GM23248 (cell line): ENCODE data around the gene CARMIL1. TPM values are rescaled to one million over a fixed set of nuclear protein-coding genes. Genes with fewer than 3 reads are reported as not detected.

Experiments used
- DNase-seq: peaks from one replicate; pipeline ENCODE4 v3.0.0-alpha.2; 2015
- H2AFZ ChIP-seq: fragments of 200-600 bp; sonication (generic); 2 replicates; pipeline ENCODE4 v1.6.1; 2016; ENCODE audit warnings: antibody characterized with exemption
- H3F3A ChIP-seq: fragments of 200-600 bp; sonication (generic); 2 replicates; pipeline ENCODE4 v1.6.1; 2016; ENCODE audit warnings: mild to moderate bottlenecking, antibody characterized with exemption, mixed run types; ENCODE audit not compliant: insufficient read depth
- H3K27ac ChIP-seq: fragments of 200-600 bp; sonication (generic); 2 replicates; pipeline ENCODE4 v1.5.1; 2016; ENCODE audit warnings: mild to moderate bottlenecking
- H3K27me3 ChIP-seq: fragments of 200-600 bp; sonication (generic); replicated peaks from 2 replicates; pipeline ENCODE4 v1.6.1; 2016; ENCODE audit warnings: mild to moderate bottlenecking; ENCODE audit not compliant: insufficient read depth
- H3K36me3 ChIP-seq: fragments of 200-600 bp; sonication (generic); 2 replicates; pipeline ENCODE4 v1.6.1; 2016; ENCODE audit warnings: low read depth, mild to moderate bottlenecking
- H3K4me1 ChIP-seq: fragments of 200-600 bp; sonication (generic); 2 replicates; pipeline ENCODE4 v1.6.1; 2016; ENCODE audit warnings: mild to moderate bottlenecking; ENCODE audit not compliant: insufficient read depth
- H3K4me2 ChIP-seq: fragments of 200-600 bp; sonication (generic); one replicate; pipeline ENCODE4 v1.6.1; 2016; ENCODE audit warnings: mild to moderate bottlenecking; ENCODE audit not compliant: unreplicated experiment
- H3K4me3 ChIP-seq: fragments of 200-600 bp; sonication (generic); 2 replicates; pipeline ENCODE4 v1.5.1; 2016; ENCODE audit warnings: mild to moderate bottlenecking
- H3K79me2 ChIP-seq: fragments of 200-600 bp; sonication (generic); 2 replicates; pipeline ENCODE4 v1.6.1; 2016; ENCODE audit warnings: mild to moderate bottlenecking; ENCODE audit not compliant: insufficient read depth
- H3K9ac ChIP-seq: fragments of 200-600 bp; sonication (generic); 2 replicates; pipeline ENCODE4 v1.6.1; 2016; ENCODE audit warnings: mild to moderate bottlenecking
- H3K9me2 ChIP-seq: fragments of 200-600 bp; sonication (generic); 2 replicates; pipeline ENCODE4 v1.6.1; 2016; ENCODE audit warnings: mixed run types, mild to moderate bottlenecking, moderate library complexity; ENCODE audit not compliant: insufficient read depth
- H3K9me3 ChIP-seq: fragments of 200-600 bp; sonication (generic); one replicate; pipeline ENCODE4 v1.6.1; 2017; ENCODE audit warnings: low read depth
- H4K20me1 ChIP-seq: fragments of 200-600 bp; sonication (generic); 2 replicates; pipeline ENCODE4 v1.6.0; 2016; ENCODE audit not compliant: insufficient read depth
- EZH2 ChIP-seq: fragments of 200-600 bp; sonication (generic); IDR thresholded peaks from 2 replicates; pipeline ENCODE4 v1.6.1; 2018; ENCODE audit warnings: antibody characterized with exemption, mild to moderate bottlenecking; ENCODE audit not compliant: insufficient read depth, poor library complexity, severe bottlenecking
- EZH2phosphoT487 ChIP-seq: fragments of 200-600 bp; sonication (generic); IDR thresholded peaks from 2 replicates; pipeline ENCODE4 v1.6.1; 2018; ENCODE audit warnings: antibody characterized with exemption, moderate library complexity, mild to moderate bottlenecking, low read depth; ENCODE audit not compliant: insufficient read depth
- WGBS, 2 experiments: methylation state at CpG; one replicate each; pipeline ENCODE4 v1.1.6; 2015 to 2017; ENCODE audit warnings: low lambda C conversion rate in 2 of 2, low coverage in 1 of 2; ENCODE audit errors: missing lambda C conversion rate in 2 of 2; 5-methylcytosine and 5-hydroxymethylcytosine counted together
- in situ Hi-C: fragments of 300-500 bp; cut with MboI; formaldehyde crosslinking; loops from 2 replicates; pipeline ENCODE4 v1.15.0; 2020
- polyA plus RNA-seq: library from polyadenylated mRNA; unstranded; fragments of >200 nt; fragmentation: Nextera tagmentation; extraction: Ambion mirVana; gene quantifications from 2 replicates; pipeline ENCODE4 v1.2.1, GENCODE V29; 2016
- total RNA-seq: library from RNA; depleted of rRNA; stranded (reverse); fragments of >200 nt; shearing (Covaris generic); gene quantifications from 2 replicates; pipeline ENCODE4 v1.2.3, GENCODE V29; 2014

Gene CARMIL1
- total and polyA plus RNA-seq, 2 experiments from 2014 or later = 10.9 to 11.0 TPM

DNA sequence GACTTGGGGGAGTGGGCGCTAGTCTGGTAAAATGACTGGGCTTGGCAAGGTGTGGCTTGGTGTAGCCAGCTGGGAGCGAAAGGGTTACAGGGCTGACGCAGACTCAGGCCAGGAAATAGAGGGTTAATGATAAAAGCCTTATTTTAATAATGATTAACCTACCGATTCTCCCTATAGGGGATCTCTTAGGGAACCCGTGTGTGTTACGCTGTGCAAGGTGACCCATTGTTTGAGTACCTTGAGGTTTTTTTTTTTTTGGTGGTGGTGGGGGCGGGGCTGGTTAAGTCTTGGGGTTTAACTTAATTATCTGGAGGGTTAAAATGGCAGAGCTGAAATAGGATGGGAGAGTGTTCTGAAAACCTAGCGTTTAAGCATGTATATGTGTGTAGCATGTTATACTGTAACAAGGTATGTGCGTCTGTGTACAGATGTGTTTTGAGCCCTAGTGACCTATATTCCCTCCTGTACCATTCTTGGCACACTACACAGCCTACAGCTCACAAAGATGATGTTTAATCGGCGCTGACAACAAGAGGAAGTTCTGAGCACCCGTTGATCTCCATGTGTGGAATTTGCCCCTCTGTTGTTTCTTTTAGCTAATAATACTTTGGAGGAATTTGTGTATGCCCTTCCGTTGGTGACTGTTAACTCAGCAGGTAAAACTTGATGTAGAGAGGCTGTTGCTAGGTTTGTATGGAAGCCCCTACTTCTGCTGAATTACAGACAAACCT lies 1.3 kb downstream of the CARMIL1 start:
- Histone ChIP-seq H3K9ac (peak overlapping the region; percentile 80), H3K9me2 (no peaks in the 10 kb centered on the region), H4K20me1 (no peaks in the 10 kb centered on the region), H2AFZ (peak overlapping the region; percentile 96; the same call in 1 of the 2 replicates), H3K36me3 (no peaks in the 10 kb centered on the region), H3K4me3 (peak overlapping the region; percentile 93), H3K4me1 (peaks cover 10% of the 10 kb centered on the region; the same call in 1 of the 2 replicates), H3K27me3 (no peaks in the 10 kb centered on the region), H3K27ac (no peak overlapping the region), H3F3A (peaks cover 18% of the 10 kb centered on the region; the same call in 1 of the 2 replicates), H3K9me3 (no peaks in the 10 kb centered on the region), H3K79me2 (no peaks in the 10 kb centered on the region), H3K4me2 (peak overlapping the region; percentile 97)
- DNase-seq = peak; percentile 22
- in situ Hi-C loops = no loop called here
- TF ChIP-seq EZH2 = no peak
- no peak for TF ChIP-seq EZH2phosphoT487
- WGBS, 2 experiments = 19 to 20% methylated on average over 13 of the region's 13 CpGs

DNA sequence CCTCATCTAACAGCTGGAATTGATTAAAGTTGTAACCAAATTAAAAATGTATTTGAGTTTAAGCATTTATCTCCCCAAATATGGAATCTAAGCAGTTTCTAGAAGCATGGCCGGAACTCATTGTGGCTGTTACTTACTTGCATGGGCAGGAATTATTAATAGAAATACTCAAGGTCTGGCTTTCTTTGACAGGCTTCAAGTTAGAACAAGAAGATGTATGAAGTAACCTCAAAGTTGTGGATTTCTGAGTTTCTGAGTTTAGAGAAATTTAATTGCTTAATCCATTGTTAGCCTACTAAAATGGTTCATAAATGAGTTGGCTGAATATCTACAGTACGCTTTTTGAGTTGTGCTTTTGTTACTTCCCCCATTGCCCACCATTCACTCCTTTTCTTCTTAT lies 7.7 kb downstream of the CARMIL1 start:
- Histone ChIP-seq H3K27me3 (no peaks in the 10 kb centered on the region), H3K9me2 (no peaks in the 10 kb centered on the region), H3K4me1 (no peaks in the 10 kb centered on the region), H3K36me3 (no peaks in the 10 kb centered on the region), H3K79me2 (no peaks in the 10 kb centered on the region), H3K9me3 (no peaks in the 10 kb centered on the region), H3K4me3 (no peak overlapping the region), H4K20me1 (no peaks in the 10 kb centered on the region), H3K9ac (no peak overlapping the region), H3F3A (no peaks in the 10 kb centered on the region), H3K4me2 (no peak overlapping the region), H3K27ac (no peak overlapping the region), H2AFZ (no peak overlapping the region)
- in situ Hi-C loops = no loop called here
- DNase-seq = no peak
- WGBS, 2 experiments = 95 to 97% methylated on average over 2 of the region's 2 CpGs
- TF ChIP-seq EZH2phosphoT487 = no peak
- TF ChIP-seq EZH2 = no peak

DNA sequence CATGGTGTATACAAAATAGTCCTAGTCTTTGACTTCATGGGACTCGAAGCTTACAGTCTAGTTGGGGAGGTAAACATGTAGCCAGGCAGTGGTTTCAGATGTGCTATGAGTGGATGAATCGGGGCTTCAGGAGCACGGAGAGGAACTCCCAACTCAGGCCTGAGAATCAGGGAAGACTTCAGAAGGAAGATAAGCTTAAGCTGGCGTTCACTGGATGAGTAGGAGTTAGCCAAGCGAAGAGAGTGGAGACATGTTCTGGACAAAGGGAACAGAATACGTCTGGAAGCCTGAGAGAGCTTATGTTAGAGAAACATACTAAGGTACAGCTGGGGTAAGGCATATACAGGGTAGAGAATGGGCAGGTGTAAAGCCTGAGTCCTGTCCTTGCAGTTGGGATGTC lies 8.8 kb downstream of the CARMIL1 start:
- H3K9me3 ChIP-seq = no peaks in the 10 kb centered on the region
- H2AFZ ChIP-seq = no peak overlapping the region
- H3K79me2 ChIP-seq = no peaks in the 10 kb centered on the region
- no peaks in the 10 kb centered on the region for H3K27me3 ChIP-seq
- H3F3A ChIP-seq = no peaks in the 10 kb centered on the region
- H3K4me1 ChIP-seq = no peaks in the 10 kb centered on the region
- no peaks in the 10 kb centered on the region for H3K9me2 ChIP-seq
- H3K27ac ChIP-seq = no peak overlapping the region
- WGBS, 2 experiments = 92 to 93% methylated on average over 6 of the region's 6 CpGs
- H4K20me1 ChIP-seq = no peaks in the 10 kb centered on the region
- in situ Hi-C loops = no loop called here
- TF ChIP-seq EZH2phosphoT487 (no peak), EZH2 (no peak)
- H3K9ac ChIP-seq = no peak overlapping the region
- H3K36me3 ChIP-seq = no peaks in the 10 kb centered on the region
- H3K4me3 ChIP-seq = no peak overlapping the region
- no peak overlapping the region for H3K4me2 ChIP-seq
- DNase-seq = no peak

- 96 to 98% methylated on average over 2 of the region's 2 CpGs for WGBS, 2 experiments
- H3K36me3 ChIP-seq = no peaks in the 10 kb centered on the region
- no peak overlapping the region for H3K9ac ChIP-seq
- H3K27me3 ChIP-seq = no peaks in the 10 kb centered on the region
- H4K20me1 ChIP-seq = no peaks in the 10 kb centered on the region
- no peaks in the 10 kb centered on the region for H3K9me2 ChIP-seq
- no peak overlapping the region for H2AFZ ChIP-seq
- in situ Hi-C loops = no loop called here
- no peak overlapping the region for H3K4me3 ChIP-seq
- no peak overlapping the region for H3K4me2 ChIP-seq
- no peaks in the 10 kb centered on the region for H3K79me2 ChIP-seq
- no peaks in the 10 kb centered on the region for H3K4me1 ChIP-seq
- TF ChIP-seq EZH2 = no peak
- TF ChIP-seq EZH2phosphoT487 = no peak
- H3K9me3 ChIP-seq = no peaks in the 10 kb centered on the region
- no peaks in the 10 kb centered on the region for H3F3A ChIP-seq
- no peak for DNase-seq
- no peak overlapping the region for H3K27ac ChIP-seq
Observed at GRCh38 chr6:25288518-25288917, 9.3 kb downstream of the CARMIL1 start.
